PFSK-1 (cell line): ENCODE measurements around the gene SCN1A.

ENCODE experiments used
- POLR2AphosphoS5 ChIP-seq: IDR thresholded peaks from 2 replicates; pipeline ENCODE4 v1.6.1; 2012; ENCODE audit warnings: low read depth, mild to moderate bottlenecking, control low read depth, low read length, moderate library complexity
- TF ChIP-seq, protein P1 (sequence below), 2 experiments: IDR thresholded peaks; 2 replicates each; pipeline versions ENCODE4 v1.6.1 to v1.8.0; 2011 to 2012; ENCODE audit warnings: low read depth in 2 of 2, low read length in 2 of 2, control low read depth in 1 of 2, inconsistent platforms in 1 of 2, mild to moderate bottlenecking in 1 of 2, moderate library complexity in 1 of 2; ENCODE audit not compliant: insufficient read depth in 1 of 2

- TF ChIP-seq POLR2AphosphoS5 = no peak
- TF ChIP-seq, protein P1, sequence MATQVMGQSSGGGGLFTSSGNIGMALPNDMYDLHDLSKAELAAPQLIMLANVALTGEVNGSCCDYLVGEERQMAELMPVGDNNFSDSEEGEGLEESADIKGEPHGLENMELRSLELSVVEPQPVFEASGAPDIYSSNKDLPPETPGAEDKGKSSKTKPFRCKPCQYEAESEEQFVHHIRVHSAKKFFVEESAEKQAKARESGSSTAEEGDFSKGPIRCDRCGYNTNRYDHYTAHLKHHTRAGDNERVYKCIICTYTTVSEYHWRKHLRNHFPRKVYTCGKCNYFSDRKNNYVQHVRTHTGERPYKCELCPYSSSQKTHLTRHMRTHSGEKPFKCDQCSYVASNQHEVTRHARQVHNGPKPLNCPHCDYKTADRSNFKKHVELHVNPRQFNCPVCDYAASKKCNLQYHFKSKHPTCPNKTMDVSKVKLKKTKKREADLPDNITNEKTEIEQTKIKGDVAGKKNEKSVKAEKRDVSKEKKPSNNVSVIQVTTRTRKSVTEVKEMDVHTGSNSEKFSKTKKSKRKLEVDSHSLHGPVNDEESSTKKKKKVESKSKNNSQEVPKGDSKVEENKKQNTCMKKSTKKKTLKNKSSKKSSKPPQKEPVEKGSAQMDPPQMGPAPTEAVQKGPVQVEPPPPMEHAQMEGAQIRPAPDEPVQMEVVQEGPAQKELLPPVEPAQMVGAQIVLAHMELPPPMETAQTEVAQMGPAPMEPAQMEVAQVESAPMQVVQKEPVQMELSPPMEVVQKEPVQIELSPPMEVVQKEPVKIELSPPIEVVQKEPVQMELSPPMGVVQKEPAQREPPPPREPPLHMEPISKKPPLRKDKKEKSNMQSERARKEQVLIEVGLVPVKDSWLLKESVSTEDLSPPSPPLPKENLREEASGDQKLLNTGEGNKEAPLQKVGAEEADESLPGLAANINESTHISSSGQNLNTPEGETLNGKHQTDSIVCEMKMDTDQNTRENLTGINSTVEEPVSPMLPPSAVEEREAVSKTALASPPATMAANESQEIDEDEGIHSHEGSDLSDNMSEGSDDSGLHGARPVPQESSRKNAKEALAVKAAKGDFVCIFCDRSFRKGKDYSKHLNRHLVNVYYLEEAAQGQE (IDR thresholded peaks at IDR 0.05; ENCODE audit: insufficient read depth in 1 of 2, low read depth in 2 of 2, low read length in 2 of 2) = no peak
Observed at GRCh38 chr2:166128156-166128505, 311 bp upstream of the SCN1A start.
